G401.6 (cell line): Measurements from ENCODE around the gene WDPCP.
"Not testable (repeated sequence)": the region's sequence is repeated elsewhere in the genome, so short reads cannot be mapped to it uniquely, and the experiment has no call there.

ENCODE experiments used
- FAIRE-seq: peaks from 2 replicates; lab custom pipeline; 2012; peaks lifted over from hg19 to GRCh38; lab: Jason Lieb, UNC

WDPCP gene

DNA sequence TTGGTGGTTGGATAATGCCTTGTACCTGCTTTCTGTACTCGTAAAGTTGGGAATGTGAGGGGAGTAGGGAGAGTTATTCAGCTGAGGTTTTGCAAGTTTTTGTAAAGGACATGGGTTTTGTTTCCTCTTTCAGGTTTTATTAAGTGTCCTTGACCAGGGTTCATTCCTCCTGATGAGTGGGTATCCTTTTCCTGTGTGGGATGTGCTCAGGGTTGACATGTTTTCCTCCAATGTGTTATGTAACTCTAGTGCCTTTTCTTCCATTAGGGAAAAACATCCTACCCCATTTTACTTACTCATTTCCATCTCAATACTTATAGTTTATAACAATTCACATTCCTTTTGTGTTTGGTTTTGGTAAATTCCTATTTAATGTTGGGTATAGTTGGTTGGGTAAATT, 489.2 kb downstream of the WDPCP start:
- no peak for FAIRE-seq

DNA sequence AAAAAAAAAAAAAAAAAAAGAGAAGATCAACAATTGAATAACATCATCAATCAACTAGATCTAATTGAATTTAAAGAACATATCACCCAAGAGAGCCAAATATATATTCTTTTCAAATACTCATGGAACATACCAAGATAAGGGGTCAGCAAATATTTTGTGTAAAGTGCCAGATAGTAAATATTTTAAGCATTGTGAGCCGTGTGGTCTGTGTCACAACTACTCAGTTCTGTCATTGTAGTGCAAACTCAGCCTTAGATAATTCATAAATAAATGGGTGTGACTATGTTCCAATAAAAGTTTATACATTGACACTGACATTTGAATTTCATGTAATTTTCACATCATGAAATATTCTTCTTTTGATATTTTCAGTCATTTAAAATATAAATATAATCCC, 491.8 kb downstream of the WDPCP start:
- FAIRE-seq, result no peak

GRCh38 chr2:63093502-63093901, 494.8 kb downstream of the WDPCP start:
- FAIRE-seq, result no peak

GRCh38 chr2:63092857-63093256, 495.4 kb downstream of the WDPCP start:
- no peak for FAIRE-seq

DNA sequence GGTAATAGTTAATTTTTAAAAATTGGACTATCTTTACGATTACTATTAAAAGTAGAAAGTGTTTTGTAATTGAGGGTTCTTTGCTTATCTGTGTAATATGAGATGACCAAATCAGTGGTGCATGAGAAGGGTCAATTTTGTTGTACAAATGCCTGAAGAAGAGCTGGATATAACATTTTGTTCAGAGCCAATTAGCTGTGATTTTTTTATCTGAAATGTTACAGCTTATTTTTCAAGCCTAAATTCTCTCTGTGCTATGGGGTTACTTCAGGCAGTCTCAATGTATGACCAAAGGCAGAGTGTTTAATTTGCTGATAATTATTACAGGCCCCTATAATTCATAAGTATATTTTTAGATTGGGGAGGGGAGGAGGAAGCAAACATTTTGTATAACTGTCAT, 495.9 kb downstream of the WDPCP start:
- FAIRE-seq, result no peak

- FAIRE-seq, result no peak
These were observed 501.6 kb downstream of the WDPCP start for GRCh38 chr2:63086687-63087086.

DNA sequence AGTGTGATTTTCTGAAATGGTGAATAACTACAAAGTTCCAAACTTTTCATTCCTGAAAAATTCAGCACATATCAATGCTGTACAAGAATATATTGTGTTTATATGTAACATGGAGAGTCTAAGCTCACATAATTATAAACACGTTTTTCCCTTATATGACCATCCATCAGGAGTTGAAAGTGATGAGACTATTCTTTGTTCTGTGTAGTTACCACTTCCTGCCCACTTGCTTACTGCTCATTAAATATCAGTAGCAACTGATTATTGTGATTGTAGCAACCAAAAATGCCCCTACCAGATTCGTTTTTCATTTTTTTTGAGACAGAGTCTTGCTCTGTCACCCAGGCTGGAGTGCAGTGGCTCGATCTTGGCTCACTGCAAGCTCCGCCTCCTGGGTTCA, 506.9 kb downstream of the WDPCP start:
- no peak for FAIRE-seq

GRCh38 chr2:63078852-63079606, 509.2 kb downstream of the WDPCP start:
- peak; percentile 25 for FAIRE-seq

DNA sequence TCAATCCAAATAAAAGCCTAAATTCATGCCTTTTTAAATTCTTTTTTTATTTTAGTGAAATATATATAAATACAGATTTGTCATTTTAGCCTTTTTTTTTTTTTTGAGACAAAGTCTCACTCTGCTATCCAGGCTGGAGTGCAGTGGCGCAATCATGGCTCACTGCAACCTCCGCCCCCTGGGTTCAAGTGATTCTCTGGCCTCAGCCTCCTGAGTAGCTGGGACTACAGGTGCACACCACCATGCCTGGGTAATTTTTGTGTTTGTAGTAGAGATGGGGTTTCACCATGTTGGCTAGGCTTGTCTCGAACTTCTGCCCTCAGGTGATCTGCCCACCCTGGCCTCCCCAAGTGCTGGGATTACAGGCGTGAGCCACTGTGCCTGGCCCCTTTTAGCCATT, 513.9 kb downstream of the WDPCP start:
- FAIRE-seq, result not testable (repeated sequence)

- FAIRE-seq, result no peak
These were observed 514.3 kb downstream of the WDPCP start for GRCh38 chr2:63073994-63074393.

DNA sequence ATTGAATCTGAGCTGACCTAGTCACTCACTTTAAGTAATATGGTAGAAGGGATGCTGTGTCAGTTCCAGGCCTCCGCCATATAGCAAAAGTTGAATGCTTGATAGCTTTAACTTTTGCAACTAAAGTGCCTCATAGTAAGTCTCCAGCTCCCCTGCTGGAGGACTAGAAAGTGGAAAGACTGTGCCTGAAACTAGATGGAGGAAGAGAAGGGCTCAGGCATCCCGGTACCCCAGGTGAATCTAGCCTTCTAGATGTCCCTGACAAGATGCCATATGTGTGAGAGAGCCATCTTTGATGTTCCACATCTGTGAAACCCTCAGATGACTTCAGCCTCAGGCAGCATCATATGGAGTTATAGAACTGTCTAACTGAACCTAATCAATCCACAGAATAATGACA, 516.6 kb downstream of the WDPCP start:
- FAIRE-seq, result no peak
